ENCODE measurements around the gene FHIT.
A peak's percentile ranks its signal among the peaks of the same experiment; 100 is the strongest.
"Not testable (repeated sequence)": the region's sequence is repeated elsewhere in the genome, so short reads cannot be mapped to it uniquely, and the experiment has no call there.

FHIT gene

GRCh38 chr3:60913474-60913873, 337.8 kb downstream of the FHIT start:
- DNase-seq, result no peak

GRCh38 chr3:60912876-60913275, 338.4 kb downstream of the FHIT start:
- DNase-seq, result no peak

- DNase-seq, result no peak
These were observed 339.1 kb downstream of the FHIT start for GRCh38 chr3:60912142-60912541.

- no peak for DNase-seq
These were observed 341.7 kb downstream of the FHIT start for GRCh38 chr3:60909526-60909925.

GRCh38 chr3:60906283-60906682, 345.0 kb downstream of the FHIT start:
- no peak for DNase-seq

GRCh38 chr3:60898321-60898720, 352.9 kb downstream of the FHIT start:
- no peak for DNase-seq

- DNase-seq, result no peak
These were observed 357.3 kb downstream of the FHIT start for GRCh38 chr3:60893946-60894345.

GRCh38 chr3:60890226-60890625, 361.0 kb downstream of the FHIT start:
- DNase-seq, result no peak

GRCh38 chr3:60888952-60889351, 362.3 kb downstream of the FHIT start:
- DNase-seq, result not testable (repeated sequence)

GRCh38 chr3:60887574-60887973, 363.7 kb downstream of the FHIT start:
- DNase-seq, result no peak

- DNase-seq, result no peak
These were observed 364.7 kb downstream of the FHIT start for GRCh38 chr3:60886518-60886917.

- no peak for DNase-seq
These were observed 367.2 kb downstream of the FHIT start for GRCh38 chr3:60884005-60884404.

- no peak for DNase-seq
These were observed 374.1 kb downstream of the FHIT start for GRCh38 chr3:60877188-60877587.

- no peak for DNase-seq
These were observed 380.9 kb downstream of the FHIT start for GRCh38 chr3:60870396-60870795.

- no peak for DNase-seq
These were observed 384.1 kb downstream of the FHIT start for GRCh38 chr3:60867200-60867599.

- DNase-seq, result no peak
These were observed 394.8 kb downstream of the FHIT start for GRCh38 chr3:60856257-60857046.

GRCh38 chr3:60855250-60855649, 396.0 kb downstream of the FHIT start:
- no peak for DNase-seq

GRCh38 chr3:60854791-60855190, 396.5 kb downstream of the FHIT start:
- no peak for DNase-seq

GRCh38 chr3:60847791-60848190, 403.5 kb downstream of the FHIT start:
- no peak for DNase-seq

- DNase-seq, result no peak
These were observed 407.0 kb downstream of the FHIT start for GRCh38 chr3:60844256-60844655.

GRCh38 chr3:60841355-60841754, 409.9 kb downstream of the FHIT start:
- DNase-seq, result no peak

- DNase-seq, result peak in 5 of 14 donors; percentile 0 to 5 (median 2)
These were observed 412.0 kb downstream of the FHIT start for GRCh38 chr3:60839246-60839645.

GRCh38 chr3:60835796-60836195, 415.5 kb downstream of the FHIT start:
- DNase-seq, result no peak

- no peak for DNase-seq
These were observed 422.2 kb downstream of the FHIT start for GRCh38 chr3:60829058-60829457.

GRCh38 chr3:60827666-60828065, 423.6 kb downstream of the FHIT start:
- DNase-seq, result no peak

All from C1 segment of cervical spinal cord (tissue), 14 donors.